K562 (cell line): ENCODE measurements around the gene SYNGR3. TPM values are rescaled to one million over a fixed set of nuclear protein-coding genes. Genes with fewer than 3 reads are reported as not detected.
A peak's percentile ranks its signal among the peaks of the same experiment; 100 is the strongest.

Source experiments
- ADNP ChIP-seq: fragments of 200-800 bp; sonication (Bioruptor generic); IDR thresholded peaks from 2 replicates; pipeline ENCODE4 v1.6.1; 2016; ENCODE audit warnings: missing genetic modification characterization, missing compliant biosample characterization
- ATF1 ChIP-seq, 2 experiments: fragments of 450-650 bp in 1 of 2; IDR thresholded peaks; 2 replicates each; pipeline ENCODE4 v1.6.1; 2016; ENCODE audit warnings: missing compliant biosample characterization in 1 of 2, missing genetic modification characterization in 1 of 2
- CBFA2T2 ChIP-seq: fragments of 450-650 bp; conservative IDR thresholded peaks from 2 replicates; pipeline ENCODE4 v1.6.1; 2017; ENCODE audit warnings: mild to moderate bottlenecking
- CHD1 ChIP-seq: fragments of 200-600 bp; sonication (generic); IDR thresholded peaks from one replicate; pipeline ENCODE4 v1.6.1; 2012; ENCODE audit warnings: mild to moderate bottlenecking, moderate library complexity, low read length, inconsistent platforms
- MEIS2 ChIP-seq: fragments of 450-650 bp; IDR thresholded peaks from 2 replicates; pipeline ENCODE4 v1.6.1; 2014; ENCODE audit warnings: mild to moderate bottlenecking; ENCODE audit not compliant: partially characterized antibody
- NFE2 ChIP-seq: IDR thresholded peaks from 2 replicates; pipeline ENCODE4 v1.6.1; 2014; ENCODE audit warnings: antibody characterized with exemption, low read depth
- PHF8 ChIP-seq: fragments of 200-600 bp; sonication (generic); IDR thresholded peaks from 2 replicates; pipeline ENCODE4 v1.6.1; 2012; ENCODE audit warnings: mixed run types, mild to moderate bottlenecking, inconsistent platforms, low read length, moderate library complexity, borderline replicate concordance
- POLR2AphosphoS5 ChIP-seq: IDR thresholded peaks from 2 replicates; pipeline ENCODE4 v1.6.1; 2011; ENCODE audit warnings: mild to moderate bottlenecking, low read depth, low read length, moderate library complexity; ENCODE audit not compliant: control insufficient read depth, insufficient read depth
- SMARCA4 ChIP-seq: fragments of 450-650 bp; IDR thresholded peaks from 2 replicates; pipeline ENCODE4 v1.6.1; 2016
- SPI1 ChIP-seq: IDR thresholded peaks from 2 replicates; pipeline ENCODE4 v1.6.1; 2011; ENCODE audit warnings: low read depth, low read length, control low read depth, borderline replicate concordance
- U2AF2 ChIP-seq: fragments of 200-400 bp; formaldehyde crosslinking; optimal IDR thresholded peaks from 2 replicates; pipeline ENCODE3; 2017; ENCODE audit warnings: low read depth, mild to moderate bottlenecking, low read length
- ZFP36 ChIP-seq: fragments of 150-350 bp; IDR thresholded peaks from 2 replicates; pipeline ENCODE4 v1.6.1; 2018; ENCODE audit warnings: low read length, low read depth; ENCODE audit not compliant: partially characterized antibody
- ZNF175 ChIP-seq: fragments of 200-800 bp; sonication (Bioruptor generic); IDR thresholded peaks from 2 replicates; pipeline ENCODE4 v1.6.1; 2016; ENCODE audit warnings: low read depth, mild to moderate bottlenecking, missing genetic modification characterization, missing compliant biosample characterization
- ZNF239 ChIP-seq: fragments of 250-450 bp; sonication (Bioruptor Pico); IDR thresholded peaks from 2 replicates; pipeline ENCODE4 v1.4.0; 2020; ENCODE audit warnings: mild to moderate bottlenecking
- ZNF311 ChIP-seq: fragments of 250-450 bp; sonication (Bioruptor Pico); IDR thresholded peaks from 2 replicates; pipeline ENCODE4 v1.4.0; 2020; ENCODE audit warnings: mild to moderate bottlenecking, moderate library complexity
- ZNF57 ChIP-seq: fragments of 450-650 bp; formaldehyde crosslinking; IDR thresholded peaks from 2 replicates; pipeline ENCODE4 v1.4.0; 2020; ENCODE audit warnings: mild to moderate bottlenecking, moderate library complexity
- ZNF668 ChIP-seq: fragments of 250-450 bp; sonication (Bioruptor Pico); IDR thresholded peaks from 2 replicates; pipeline ENCODE4 v1.8.0; 2022; ENCODE audit warnings: mild to moderate bottlenecking, inconsistent platforms
- polyA plus RNA-seq, 8 experiments: library from polyadenylated mRNA; depleted of rRNA in 4 of 8; stranded (reverse) in 5 of 8; unstranded in 3 of 8; fragments of >200 nt; fragmentation: Nextera tagmentation in 2 of 8; fragmentation: Illumina TruSeq in 1 of 8; extraction: Ambion mirVana in 2 of 8; extraction: Trizol in 1 of 8; gene quantifications; 2 replicates each; pipeline versions ENCODE4 v1.2.1 to v1.2.3, GENCODE V29; 2011 to 2014; ENCODE audit warnings: inconsistent platforms in 1 of 8, missing spikeins in 1 of 8
- total RNA-seq, 7 experiments: library from RNA; depleted of rRNA in 6 of 7; stranded (reverse); fragments of >200 nt in 6 of 7; fragmentation: Illumina TruSeq in 2 of 7; extraction: Trizol in 2 of 7; gene quantifications; 2 replicates each; pipeline versions ENCODE4 v1.2.1 to v1.2.3, GENCODE V29; 2011 to 2021; ENCODE audit warnings: low replicate concordance in 1 of 7
- TF ChIP-seq, protein P1 (sequence below): sonication (generic); formaldehyde crosslinking; IDR thresholded peaks from 2 replicates; pipeline ENCODE4 v1.8.0; 2022; ENCODE audit warnings: missing genetic modification reagents, mild to moderate bottlenecking, moderate library complexity, borderline replicate concordance
- TF ChIP-seq, protein P2 (sequence below): fragments of 250-450 bp; sonication (Bioruptor Pico); IDR thresholded peaks from 2 replicates; pipeline ENCODE4 v1.6.1; 2021; ENCODE audit warnings: mild to moderate bottlenecking
- TF ChIP-seq, protein P3 (sequence below), 2 experiments: fragments of 450-650 bp; IDR thresholded peaks; 2 replicates each; pipeline ENCODE4 v1.6.1; 2016
- TF ChIP-seq, protein P4 (sequence below): fragments of 250-450 bp; sonication (Bioruptor Pico); IDR thresholded peaks from 2 replicates; pipeline ENCODE4 v1.8.0; 2021; ENCODE audit warnings: moderate library complexity, mild to moderate bottlenecking, inconsistent platforms
- TF ChIP-seq, protein P5 (sequence below): fragments of 250-450 bp; sonication (Bioruptor Pico); IDR thresholded peaks from 2 replicates; pipeline ENCODE4 v1.5.0; 2022; ENCODE audit warnings: mild to moderate bottlenecking

The SYNGR3 gene
- total and polyA plus RNA-seq, 9 of the 15 experiments (the other 6 are each of a cell fraction or from before 2014, with no cell fraction given): 3.7 to 69.2 (median 36.3) TPM

DNA sequence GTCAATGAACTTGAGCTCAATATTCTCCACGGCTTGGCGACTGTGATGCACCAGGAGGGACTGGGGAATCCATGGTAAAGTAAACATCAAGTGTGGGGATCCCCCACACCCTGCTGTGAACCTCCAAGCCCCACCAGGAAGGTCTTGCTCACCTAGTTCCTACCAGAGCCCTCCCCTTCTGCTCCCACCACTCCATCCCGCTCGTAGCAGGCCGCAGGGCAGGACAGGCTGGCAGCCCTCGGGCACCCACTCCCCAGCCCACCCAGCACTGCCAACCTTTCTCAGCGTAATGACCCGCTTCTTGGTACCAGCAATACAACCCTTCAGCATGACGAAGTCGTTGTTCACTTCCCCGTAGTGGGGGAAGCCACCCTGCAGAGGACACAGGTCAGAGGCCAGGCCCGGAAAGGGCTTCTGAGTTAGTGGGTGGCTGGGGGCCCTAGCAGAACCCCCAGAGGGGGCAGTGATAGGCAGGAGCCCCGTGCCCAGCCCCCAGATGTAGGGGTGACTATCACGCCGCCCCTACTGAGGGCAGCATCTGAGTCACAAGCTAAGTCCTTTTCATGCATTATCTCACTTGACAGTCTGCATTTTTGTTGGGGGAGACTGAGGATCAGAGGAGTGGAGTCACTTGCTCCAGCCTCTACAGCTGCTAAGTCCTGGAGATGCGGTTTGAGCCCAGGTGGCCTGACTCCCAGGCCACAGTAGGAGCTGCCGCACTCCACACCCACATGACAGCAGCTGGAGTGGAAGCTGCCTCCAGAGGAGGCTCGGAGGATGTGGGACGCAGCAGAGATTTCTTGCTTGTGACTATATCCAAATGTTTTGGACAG lies 44.0 kb upstream of the SYNGR3 start (continued):
- TF ChIP-seq ZNF668 (CRISPR knock-in tag) (no peak), ZNF311 (CRISPR knock-in tag) (no peak), ATF1 (CRISPR knock-in tag; IDR thresholded peaks at IDR 0.05) (no peak), ATF1 (tag; IDR thresholded peaks at IDR 0.05) (no peak), CHD1 (no peak), PHF8 (no peak), ZNF239 (CRISPR knock-in tag) (no peak), CBFA2T2 (peak; percentile 84), ZNF175 (CRISPR knock-in tag) (no peak), ADNP (tag) (no peak), SMARCA4 (0 out of 2 replicates have a peak, but pooled peaks have one; percentile 14), NFE2 (no peak), SPI1 (no peak), ZFP36 (no peak), U2AF2 (no peak), MEIS2 (no peak), POLR2AphosphoS5 (peak; percentile 49; the same call in 1 of the 2 replicates), ZNF57 (no peak)
- TF ChIP-seq, protein P1, sequence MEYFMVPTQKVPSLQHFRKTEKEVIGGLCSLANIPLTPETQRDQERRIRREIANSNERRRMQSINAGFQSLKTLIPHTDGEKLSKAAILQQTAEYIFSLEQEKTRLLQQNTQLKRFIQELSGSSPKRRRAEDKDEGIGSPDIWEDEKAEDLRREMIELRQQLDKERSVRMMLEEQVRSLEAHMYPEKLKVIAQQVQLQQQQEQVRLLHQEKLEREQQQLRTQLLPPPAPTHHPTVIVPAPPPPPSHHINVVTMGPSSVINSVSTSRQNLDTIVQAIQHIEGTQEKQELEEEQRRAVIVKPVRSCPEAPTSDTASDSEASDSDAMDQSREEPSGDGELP (CRISPR knock-in tag): peak; percentile 57; the same call in 1 of the 2 replicates
- TF ChIP-seq, protein P2, sequence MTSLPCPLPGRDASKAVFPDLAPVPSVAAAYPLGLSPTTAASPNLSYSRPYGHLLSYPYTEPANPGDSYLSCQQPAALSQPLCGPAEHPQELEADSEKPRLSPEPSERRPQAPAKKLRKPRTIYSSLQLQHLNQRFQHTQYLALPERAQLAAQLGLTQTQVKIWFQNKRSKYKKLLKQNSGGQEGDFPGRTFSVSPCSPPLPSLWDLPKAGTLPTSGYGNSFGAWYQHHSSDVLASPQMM: no peak
- TF ChIP-seq, protein P3, sequence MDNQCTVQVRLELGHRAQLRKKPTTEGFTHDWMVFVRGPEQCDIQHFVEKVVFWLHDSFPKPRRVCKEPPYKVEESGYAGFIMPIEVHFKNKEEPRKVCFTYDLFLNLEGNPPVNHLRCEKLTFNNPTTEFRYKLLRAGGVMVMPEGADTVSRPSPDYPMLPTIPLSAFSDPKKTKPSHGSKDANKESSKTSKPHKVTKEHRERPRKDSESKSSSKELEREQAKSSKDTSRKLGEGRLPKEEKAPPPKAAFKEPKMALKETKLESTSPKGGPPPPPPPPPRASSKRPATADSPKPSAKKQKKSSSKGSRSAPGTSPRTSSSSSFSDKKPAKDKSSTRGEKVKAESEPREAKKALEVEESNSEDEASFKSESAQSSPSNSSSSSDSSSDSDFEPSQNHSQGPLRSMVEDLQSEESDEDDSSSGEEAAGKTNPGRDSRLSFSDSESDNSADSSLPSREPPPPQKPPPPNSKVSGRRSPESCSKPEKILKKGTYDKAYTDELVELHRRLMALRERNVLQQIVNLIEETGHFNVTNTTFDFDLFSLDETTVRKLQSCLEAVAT (IDR thresholded peaks at IDR 0.05): no peak
- TF ChIP-seq, protein P4, sequence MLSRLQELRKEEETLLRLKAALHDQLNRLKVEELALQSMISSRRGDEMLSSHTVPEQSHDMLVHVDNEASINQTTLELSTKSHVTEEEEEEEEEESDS (CRISPR knock-in tag): no peak
- TF ChIP-seq, protein P5, sequence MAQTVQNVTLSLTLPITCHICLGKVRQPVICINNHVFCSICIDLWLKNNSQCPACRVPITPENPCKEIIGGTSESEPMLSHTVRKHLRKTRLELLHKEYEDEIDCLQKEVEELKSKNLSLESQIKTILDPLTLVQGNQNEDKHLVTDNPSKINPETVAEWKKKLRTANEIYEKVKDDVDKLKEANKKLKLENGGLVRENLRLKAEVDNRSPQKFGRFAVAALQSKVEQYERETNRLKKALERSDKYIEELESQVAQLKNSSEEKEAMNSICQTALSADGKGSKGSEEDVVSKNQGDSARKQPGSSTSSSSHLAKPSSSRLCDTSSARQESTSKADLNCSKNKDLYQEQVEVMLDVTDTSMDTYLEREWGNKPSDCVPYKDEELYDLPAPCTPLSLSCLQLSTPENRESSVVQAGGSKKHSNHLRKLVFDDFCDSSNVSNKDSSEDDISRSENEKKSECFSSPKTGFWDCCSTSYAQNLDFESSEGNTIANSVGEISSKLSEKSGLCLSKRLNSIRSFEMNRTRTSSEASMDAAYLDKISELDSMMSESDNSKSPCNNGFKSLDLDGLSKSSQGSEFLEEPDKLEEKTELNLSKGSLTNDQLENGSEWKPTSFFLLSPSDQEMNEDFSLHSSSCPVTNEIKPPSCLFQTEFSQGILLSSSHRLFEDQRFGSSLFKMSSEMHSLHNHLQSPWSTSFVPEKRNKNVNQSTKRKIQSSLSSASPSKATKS (CRISPR knock-in tag): no peak
